Hypothalamus (tissue), 51 donors: Measurements from ENCODE around the gene RDH5.

Experiments
- DNase-seq, 51 donors: peaks; one replicate each; lab custom pipeline; 2025; lab: John Stamatoyannopoulos, UW

RDH5 gene

DNA sequence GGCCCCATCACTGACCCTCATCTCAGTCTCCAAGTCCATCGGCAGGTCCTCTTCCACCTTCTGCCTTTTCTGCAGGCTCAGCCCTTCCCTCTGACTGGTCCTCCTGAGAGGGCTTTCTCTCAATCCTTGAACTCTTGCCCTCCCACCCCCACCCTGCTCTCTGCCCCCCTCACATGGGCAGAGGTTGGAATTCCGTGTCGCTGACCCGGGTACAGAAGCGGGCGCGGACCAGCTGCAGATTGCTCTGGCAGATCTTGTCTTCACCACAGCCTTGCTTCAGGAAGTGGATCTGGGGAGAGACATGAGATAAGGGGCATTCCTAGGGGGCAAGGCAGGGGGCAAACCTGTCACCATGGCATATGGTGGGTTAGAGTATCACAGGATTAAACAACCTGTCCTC, 24.8 kb upstream of the RDH5 start:
- no peak for DNase-seq

DNA sequence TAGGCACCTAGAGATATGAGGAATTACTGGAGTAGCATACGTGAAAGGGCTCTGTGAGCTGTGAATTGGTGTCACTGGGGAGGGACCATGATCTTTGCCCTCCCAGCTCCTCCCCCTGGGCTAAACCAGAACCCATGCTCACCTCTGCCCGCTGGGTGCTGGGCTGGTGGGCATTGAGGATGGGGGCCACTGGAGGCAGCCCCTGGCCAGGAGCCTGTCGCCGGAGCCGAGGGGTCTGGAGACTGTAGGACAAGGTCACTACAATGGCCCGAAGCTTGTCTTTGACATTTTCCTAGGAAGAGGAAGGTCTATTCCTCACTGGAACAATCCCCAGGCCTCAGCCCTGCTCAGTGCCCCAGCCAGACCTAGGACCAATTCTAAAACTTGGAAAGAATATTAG, 24.1 kb upstream of the RDH5 start:
- DNase-seq = no peak

DNA sequence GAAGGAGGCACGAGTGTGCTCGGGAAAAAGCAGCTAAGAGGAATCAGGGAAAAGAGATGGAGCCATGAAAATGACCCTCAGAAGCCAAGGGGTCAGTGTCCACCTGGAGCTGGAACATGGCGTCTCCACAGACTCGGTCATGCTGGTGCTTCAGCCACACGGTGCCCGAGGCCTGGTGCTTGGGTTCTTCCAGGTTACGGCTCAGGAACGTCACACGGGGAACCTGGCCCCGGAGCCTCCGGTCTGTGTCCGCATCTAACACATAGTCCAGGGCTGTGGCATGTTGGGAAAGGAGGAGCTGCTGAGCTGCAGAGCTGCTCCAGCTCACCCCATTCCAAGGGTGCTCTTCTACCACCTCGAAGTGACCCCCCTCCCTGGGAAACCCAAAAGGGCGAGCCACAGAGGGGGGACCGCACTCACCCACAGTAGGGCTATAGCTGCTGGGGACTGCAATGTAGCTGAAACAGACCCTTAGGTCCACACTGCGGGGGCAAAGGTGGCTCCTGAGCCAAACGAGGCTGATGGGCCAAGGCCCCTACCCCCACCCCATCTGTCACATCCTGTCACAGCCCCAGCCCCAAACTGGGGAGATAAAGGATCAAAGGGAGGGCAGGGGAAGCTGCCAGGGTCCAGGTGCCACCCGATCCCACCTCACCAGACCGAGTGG, 23.3 kb upstream of the RDH5 start:
- no peak for DNase-seq

DNA sequence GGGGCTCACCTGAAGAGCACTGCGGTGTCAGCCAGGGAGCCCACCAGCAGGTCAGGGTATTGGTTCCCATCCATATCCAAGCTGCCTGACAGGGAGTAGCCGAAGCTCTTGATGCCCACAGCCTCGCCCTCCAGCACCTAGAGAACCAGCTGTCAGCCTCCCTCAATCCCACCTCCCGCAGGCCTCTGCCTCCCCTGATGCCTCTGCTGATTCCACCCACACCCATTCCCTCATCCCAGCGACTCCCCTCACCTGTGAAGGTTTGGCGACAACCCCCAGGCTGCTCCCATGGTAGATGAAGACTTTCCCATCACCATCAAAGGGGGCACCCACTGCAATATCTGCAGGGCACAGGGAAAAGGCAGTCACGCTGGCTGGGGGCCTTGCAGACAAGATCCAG, 22.5 kb upstream of the RDH5 start:
- DNase-seq = no peak

DNA sequence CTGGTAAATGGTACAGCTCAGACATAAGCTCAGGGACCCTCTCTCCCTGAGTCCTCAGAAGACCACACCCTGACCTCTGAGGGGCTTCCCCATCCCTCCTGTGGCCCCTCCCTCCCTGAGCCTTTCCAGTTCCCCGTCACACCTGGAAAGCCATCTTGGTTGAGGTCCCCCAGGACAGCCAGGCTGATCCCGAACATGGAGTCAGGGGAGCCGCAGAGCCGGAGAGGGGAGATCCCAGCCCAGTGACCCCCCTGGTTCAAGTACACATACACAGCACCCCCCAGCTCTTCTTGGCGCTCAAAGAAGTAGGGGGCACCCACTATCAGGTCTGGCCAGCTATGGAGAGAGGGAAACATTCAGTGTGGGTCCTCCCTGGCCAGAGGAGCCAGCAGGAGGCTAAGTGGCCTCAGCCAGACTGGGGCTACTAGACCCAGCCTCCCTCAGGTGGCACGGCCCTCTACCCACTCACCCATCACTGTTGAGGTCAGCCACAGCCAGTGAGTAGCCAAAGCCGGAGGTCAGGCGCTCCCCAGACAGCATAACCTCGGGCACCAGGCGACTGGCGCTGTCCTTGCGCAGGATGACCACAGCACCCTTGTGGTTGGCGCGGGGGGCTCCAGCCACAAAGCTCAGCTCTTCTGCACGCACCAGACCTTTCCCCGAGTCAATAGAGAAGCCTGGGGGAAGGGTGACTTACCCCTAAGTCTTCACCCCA, 21.8 kb upstream of the RDH5 start:
- DNase-seq = no peak

DNA sequence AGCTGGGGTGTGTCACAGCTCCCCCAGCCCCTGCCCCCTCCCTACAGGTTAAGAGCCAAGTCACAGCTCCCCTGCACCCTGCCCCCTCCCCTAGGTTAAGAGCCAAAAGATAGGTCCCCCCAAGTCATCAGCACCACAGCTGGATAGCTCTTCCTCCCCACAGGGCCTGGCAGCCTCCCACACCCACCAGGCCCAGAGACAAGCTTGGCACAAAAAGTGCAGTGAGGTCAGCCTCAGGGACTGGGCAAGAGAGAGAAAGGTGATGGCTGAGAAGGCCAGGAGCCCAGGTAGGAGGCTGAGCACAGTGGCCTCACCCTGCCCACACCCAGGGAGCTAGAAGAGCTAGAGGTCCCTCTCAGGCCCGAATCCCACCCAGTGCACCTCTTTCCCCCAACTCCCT, 21.2 kb upstream of the RDH5 start:
- DNase-seq = no peak

DNA sequence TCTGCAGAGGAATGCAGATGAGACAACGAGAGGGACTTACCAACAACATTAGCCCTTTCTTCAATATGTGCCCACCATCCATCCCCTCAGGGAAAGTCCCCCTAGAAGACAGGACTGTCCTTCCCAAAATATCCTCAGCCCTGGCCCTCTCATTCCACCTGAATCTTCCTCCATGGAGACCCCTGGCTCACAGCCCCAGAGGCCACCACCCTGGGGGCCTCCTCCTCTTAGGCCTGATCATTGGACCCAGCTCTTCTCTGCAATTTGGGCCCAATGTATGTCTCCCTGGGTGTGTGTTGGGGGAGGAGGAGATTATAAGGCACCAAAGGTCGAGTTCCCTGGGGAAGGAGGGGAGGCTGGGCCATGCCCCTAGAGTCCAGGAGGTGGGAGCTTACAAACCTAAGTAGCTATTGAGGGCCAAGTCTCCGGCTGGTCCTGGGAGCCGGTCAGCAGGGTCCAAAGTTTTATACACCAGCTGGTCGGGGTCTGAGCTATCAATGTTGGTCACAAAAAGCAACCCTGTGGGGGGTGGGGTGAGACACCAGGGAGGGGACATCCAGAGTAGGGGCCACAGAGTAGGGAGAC, 20.6 kb upstream of the RDH5 start:
- DNase-seq = no peak

DNA sequence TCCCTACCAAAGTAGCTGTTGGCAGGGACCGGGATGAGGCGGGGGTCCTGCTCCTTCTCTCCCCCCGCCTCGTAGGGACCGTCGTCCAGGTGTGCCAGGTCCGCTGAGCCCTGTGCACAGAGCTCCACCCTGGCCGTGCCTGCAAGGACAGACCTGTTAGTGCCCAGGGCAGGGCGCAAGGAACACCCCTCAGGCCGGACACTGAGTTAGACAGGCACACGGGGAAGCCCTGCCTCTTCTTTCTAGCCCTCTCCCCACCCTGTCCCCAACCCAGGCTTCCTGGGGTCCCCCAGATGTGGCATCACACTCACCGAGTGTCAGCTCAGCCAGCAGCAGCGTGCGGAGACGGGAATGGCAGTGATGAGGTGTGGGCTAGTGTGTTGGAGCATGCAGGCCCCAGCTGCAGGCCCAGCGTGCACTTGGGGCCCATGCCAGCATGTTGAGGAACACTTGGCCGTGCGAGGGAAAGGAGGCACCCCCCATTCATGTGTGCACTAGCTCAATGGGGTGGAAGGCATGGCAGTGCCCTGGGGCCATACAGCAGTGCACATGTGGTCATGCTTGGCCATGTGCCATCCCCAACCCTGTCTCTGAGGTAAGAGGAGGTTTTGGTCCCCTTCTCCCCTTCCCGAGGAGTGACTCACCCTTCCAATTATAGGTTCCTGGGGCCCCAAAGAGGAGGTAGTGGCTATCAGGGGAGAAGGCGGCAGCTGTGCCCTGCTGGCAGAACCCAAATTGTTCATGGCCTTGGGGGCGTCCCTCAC, 19.8 kb upstream of the RDH5 start:
- DNase-seq = no peak

DNA sequence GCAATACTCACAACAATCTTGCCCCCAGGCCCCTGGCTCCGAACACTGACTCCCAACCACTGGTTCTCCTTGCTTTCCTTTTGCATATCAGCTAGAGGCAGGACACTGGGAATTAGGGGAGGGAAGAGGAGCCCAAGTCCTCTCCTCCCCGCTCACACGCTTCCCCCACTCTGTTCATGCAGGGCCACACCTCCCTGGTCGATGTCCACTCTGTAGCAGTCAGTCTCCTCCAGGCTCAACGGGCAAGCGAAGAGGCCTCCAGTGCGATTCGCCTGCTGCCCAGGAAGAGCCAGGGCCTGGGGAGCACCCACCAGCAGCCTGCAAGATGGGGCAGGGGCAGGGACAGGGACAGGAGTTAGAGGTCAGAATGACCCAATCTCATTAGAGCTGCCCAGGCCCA, 17.3 kb upstream of the RDH5 start:
- DNase-seq = no peak

DNA sequence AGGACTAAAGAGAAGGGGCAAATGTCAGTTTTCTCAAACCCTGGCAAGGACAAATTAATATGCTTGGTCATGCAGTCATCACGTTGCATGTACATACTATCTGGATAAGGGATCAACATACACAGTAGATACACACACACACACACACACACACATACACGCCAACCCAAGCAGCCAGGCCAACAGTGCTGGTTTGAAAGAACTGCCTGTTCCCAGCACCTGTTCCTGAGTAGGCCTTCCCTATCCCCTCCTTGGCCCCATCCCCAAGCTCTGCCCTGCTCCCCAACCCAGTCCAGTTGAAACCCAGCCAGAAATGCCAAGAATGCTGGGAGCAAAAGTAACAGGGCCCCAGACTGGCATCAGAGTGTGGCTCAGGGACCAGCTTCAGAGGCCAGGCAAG, 16.9 kb upstream of the RDH5 start:
- DNase-seq = peak in 17 of 51 donors; percentile 8 to 59 (median 27)

DNA sequence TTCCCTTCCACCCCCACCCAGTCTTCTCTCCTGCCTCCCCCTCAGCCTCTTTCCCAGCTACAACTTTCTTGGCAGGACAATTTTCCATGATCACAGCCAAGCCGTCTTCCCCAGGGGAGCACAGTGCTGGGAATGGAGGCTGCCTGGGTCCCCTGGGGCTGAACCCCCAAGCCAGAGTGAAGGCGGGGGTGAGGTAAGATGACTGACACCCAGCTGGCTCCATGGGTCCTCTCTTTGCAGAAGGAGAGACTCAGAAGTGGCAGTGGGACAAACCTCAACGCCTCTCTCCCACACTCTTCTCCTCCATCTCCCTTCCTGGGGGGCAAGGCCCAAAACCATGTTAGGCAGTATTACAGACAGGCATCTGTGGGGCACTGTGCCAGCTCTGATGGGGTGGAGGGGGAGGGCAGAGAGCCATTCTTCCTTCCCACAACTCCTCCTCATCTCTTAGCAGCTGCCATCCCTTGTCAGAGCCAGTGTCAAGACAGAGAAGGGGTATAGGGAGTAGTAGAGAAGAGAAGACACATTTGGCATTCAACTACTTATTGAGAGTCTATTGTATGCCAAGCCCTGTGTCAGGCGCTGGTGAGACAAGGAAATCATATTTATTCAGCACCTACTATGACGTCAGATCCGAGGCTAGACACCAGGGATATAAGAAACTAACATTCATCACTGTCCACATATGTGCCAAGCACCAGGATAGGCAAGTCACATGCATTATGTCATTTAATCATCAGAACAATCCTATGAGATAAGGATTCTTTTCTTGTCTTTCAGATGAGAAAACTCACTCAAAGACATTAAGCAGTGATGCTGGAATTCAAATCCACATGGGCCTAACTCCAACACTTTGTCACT, 16.1 kb upstream of the RDH5 start:
- DNase-seq = peak in 8 of 51 donors; percentile 9 to 46 (median 20)

DNA sequence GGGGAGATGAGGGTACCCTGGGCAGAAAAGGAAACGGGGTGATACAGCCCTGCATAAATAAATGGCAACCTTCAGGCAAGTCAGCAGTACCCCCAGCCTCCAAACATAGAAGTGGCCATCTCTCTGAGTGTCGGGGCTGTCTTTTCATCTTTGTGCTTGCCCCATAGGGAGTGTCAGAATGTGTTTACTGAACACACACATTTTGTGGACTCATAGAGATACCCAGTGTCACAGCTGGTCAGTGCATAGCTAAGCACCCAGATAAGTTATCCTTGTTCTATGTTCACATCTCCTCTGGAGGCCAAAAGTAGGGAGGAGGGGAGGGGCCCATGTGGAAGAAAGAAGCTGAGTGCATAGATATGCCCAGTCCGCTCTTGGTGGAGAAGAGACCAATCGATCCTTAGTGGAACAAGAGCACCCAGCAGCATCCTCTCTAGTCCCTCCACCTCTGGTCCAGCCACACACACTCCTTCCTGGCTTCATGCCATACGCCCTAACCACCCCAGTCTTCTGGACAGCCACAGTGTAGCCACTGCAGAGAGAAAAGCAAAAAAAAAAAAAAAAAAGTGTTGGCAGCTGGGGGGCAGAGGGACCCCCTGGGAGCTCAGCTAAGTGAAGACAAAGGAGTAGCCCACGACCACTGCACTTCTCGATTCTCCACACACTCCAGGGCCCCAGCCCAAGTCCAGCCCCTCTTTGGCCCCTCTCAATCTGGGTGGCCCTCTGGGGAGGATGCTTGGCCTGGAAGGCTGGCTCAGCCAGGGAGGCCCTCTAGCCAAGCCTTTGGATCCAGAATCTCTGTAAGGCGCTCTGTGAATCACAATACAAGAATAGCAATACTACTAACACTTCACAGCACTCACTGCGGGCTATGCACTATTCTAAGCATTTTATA, 15.1 kb upstream of the RDH5 start:
- DNase-seq = peak in 4 of 51 donors; percentile 16 to 37 (median 26)

DNA sequence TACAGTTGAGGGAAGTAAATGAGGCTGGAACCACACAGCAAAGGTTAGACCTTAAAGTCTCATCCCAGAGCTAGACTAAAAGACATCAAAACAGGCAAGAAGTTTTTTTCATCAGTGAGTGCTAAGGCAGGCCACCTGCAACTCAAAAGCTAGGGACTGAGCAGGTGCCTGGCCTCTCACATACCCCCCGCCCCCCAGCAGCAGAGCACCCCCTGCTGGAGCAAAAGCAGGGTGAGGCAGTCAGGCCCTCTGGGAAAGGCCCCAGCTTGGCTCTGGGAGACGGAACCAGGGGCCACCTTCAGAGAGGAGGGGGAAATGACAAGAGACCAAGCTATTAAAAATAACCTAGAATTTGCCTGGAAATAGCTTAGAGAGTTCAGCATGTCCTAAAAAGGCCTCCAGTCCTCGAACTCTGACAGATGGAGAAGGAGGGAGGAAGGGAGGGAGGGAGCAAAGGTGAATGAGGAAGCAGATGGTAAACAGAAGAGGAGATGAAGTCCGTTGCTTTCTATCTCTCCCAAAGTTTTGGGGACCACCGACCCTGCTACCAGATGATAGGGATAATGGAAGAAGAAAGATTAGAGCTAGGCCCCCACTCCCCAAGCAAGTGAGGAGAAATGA, 14.3 kb upstream of the RDH5 start:
- peak in 1 of 51 donors; percentile 3 for DNase-seq

DNA sequence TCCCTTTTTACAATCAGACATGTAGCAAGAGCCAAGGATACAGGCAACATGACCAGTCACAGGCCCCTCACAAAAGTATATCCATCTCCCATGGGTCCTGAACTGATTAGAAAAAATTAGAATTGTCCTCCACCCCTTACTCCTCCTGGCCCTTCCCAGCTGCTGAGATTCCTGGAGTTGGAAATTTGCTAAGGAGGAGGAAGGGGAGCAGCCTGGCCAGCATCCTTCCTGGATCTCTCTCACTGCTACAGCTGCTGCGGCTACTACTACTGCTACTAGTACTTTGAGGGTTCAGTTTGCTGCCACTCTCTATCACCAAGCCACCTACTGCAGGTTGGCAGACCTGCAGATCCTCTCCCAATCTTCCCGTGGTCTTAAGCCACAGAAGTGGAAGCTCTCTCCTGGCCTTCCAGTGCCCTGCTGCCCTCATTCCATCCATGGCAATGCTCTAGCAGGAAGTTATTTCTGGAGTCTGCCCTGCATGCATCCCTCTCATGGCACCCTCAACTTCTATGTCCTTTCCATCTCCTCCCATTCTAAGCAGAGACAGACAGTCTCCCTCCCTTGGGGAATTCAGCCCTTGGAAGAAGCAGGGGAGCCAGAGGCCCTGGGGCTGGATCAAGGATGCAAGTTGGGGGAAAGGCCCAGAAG, 13.5 kb upstream of the RDH5 start:
- no peak for DNase-seq

DNA sequence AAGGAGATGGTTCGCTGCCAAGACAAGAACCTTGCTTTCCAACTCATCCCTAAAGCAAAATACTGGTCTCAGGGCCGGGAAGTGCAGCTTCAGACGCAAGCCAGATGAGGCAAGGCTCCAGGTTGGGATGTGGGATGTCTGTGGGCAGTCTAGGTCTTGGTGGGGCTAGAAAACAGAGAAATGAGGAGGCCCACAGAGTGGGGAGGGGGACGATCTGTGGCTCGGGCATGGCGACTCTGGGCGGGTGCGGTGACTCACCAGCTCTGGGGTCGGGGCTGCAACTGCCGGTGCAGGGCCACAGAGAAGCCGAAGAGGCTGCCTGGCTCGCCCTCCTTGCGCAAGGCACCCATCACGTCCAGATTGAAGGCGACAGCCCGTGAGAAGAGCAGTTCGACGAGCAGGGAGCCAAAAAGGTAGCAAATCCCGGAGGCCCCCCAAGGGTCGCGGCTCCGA, 12.9 kb upstream of the RDH5 start:
- DNase-seq = peak in 5 of 51 donors; percentile 6 to 40 (median 29)

DNA sequence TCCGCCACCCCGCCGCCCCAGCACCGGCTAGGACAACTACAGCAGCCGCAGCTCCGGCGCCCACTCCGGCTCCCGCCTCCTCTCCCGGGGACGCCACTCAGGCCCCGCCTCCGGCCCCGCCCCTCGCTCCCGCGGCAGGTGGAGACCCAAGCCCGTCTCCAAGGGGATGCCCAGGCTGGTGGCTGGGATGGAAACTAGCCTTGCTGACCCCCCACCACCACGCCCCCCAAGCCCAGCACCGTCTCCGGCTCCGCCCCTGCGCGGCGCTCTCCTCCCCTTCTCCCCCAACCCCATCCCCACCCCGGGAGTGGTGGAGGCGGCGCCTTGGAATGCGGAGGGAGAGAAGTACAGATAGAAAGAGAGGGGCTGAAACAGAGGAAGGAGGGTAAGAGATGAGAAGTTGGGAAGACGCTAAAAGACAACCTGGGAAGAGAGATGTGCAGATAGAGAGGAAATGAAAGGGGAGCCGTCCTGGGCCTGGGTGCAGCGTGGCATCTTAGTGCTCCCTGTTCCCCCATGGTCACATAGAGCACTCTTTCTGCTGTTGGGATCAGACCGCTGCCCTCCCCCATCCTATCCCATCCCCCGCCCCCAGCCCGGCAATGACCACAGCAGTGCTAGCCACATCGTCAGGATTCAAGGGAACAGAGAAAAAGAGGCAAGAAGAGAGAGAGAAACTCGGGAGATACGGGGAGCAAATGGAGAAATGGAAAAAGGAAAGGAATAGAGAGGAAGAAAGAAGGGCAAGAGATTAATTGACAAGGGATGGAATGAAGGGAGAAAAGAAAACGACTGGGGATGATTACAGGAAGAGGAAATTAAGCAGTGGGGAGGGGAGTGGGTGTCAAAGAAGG, 12.1 kb upstream of the RDH5 start, which contains the start of gene ITGA7:
Gene ITGA7, minus strand, starts transcription at position 64 of the 854 bp plus-strand sequence. CDS start 222 bp downstream, outside the sequence.
- DNase-seq = peak in 46 of 51 donors; percentile 19 to 79 (median 58)

DNA sequence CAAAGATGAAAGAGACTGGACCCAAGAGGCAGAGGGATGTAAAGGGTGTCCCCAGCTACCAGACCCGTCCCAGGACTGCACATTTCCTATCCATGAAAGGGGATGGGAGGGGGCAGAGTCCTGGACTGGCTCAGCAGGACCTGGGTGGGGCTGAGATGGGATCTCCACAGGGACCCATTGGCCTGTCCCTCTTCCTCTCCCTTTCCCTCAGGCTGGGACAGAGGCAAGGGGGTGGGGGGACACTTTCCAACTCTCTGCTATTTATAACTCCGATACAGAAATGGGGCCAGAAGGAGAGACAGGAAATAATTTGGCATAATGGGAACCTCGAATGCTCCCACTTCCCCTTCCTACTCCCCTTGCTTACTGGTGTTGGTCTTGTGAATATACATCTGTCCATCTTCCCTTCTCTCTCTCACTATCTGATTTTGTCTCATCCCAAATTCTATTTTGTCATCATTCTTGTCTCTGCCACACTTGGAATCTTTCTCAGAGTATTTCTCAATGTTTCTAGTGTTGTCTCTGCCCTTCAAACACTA, 11.4 kb upstream of the RDH5 start:
- DNase-seq = no peak
